ENCODE measurements around the gene SLC5A3. TPM values are rescaled to one million over a fixed set of nuclear protein-coding genes. Genes with fewer than 3 reads are reported as not detected.
A peak's percentile ranks its signal among the peaks of the same experiment; 100 is the strongest.

SLC5A3 gene
- polyA plus RNA-seq, 3 donors = 1.2 to 3.3 (median 1.6) TPM

DNA sequence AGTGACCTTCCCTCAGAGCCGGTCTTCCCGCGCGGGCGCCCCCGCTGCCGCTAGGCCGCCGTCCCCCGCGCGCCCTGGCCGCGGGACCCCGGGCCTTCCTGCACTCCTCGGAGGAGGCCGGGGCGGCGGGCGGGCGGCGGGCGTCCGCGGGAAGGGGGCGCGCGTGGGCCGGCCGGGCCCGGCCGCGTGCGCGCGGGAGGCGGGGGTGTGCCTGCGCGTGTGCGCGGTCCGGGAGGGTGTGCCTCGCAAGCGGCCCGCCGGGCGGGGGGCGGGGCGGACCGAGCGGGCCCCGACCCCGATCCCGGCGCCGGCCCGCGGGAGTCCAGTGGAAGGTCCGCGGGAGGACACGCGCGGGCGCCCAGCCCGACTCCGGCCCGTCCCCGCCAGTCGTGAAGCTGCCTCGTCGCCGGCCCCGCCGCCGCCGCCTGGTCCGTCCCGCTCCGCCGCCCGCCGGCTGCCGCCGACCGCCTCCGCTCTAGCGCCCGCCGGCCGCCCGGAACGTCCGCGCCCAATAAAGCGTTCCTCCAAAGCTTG lies 438 bp downstream of the SLC5A3 start:
- peaks cover 2 to 5% (median 3%) of the 10 kb centered on the region in 3 donors for H3K27me3 Mint-ChIP-seq (ENCODE audit: low read depth in 3 of 3)
- H3K9me3 Mint-ChIP-seq = peaks cover 0 to 1% (median 0%) of the 10 kb centered on the region in 7 donors
- intact Hi-C loops (cut with micrococcal nuclease) = loop anchor here (2.0 to 5.0 kb wide), 3 partner anchors 51 to 152 kb away; no protein-coding TSS in a partner anchor
- Histone ChIP-seq H3K27ac (ENCODE audit: low read depth in 1 of 2, low read length in 2 of 2) (peak overlapping the region; percentile 65 to 71), H4K20me1 (ENCODE audit: insufficient read depth, low read length) (peaks cover 43% of the 10 kb centered on the region), H3K4me3 (replicated peaks in 1 of 3; ENCODE audit: low read depth in 2 of 3, low read length in 3 of 3) (peak overlapping the region; percentile 70 to 99 (median 82)), H3K4me2 (replicated peaks; ENCODE audit: extremely low read depth, low read length, poor library complexity, severe bottlenecking) (peak overlapping the region; percentile 91), H2AFZ (ENCODE audit: insufficient read depth, low read depth, low read length, poor library complexity, severe bottlenecking) (peak overlapping the region; percentile 78), H3K4me1 (ENCODE audit: control insufficient read depth in 1 of 2, insufficient read depth in 2 of 2, low read length in 2 of 2) (peaks cover 25 to 35% of the 10 kb centered on the region in 2 donors), H3K79me2 (ENCODE audit: insufficient read depth, low read length) (peaks cover 30% of the 10 kb centered on the region), H3K9me3 (replicated peaks in 1 of 2; ENCODE audit: control insufficient read depth in 1 of 2, insufficient read depth in 1 of 2, low read length in 2 of 2) (no peaks in the 10 kb centered on the region), H3K27me3 (ENCODE audit: control insufficient read depth in 2 of 2, insufficient read depth in 2 of 2, low read length in 2 of 2) (no peaks in the 10 kb centered on the region), H3K9ac (ENCODE audit: insufficient read depth, low read length, poor library complexity, severe bottlenecking) (peak overlapping the region; percentile 76), H3K36me3 (replicated peaks in 1 of 2; ENCODE audit: control insufficient read depth in 1 of 2, insufficient read depth in 2 of 2, low read length in 2 of 2) (peaks cover 0 to 7% of the 10 kb centered on the region in 2 donors)
- H3K4me1 Mint-ChIP-seq = peaks cover 41% of the 10 kb centered on the region
- peak; percentile 9 to 30 (median 15) for DNase-seq
- TF ChIP-seq, protein P1, sequence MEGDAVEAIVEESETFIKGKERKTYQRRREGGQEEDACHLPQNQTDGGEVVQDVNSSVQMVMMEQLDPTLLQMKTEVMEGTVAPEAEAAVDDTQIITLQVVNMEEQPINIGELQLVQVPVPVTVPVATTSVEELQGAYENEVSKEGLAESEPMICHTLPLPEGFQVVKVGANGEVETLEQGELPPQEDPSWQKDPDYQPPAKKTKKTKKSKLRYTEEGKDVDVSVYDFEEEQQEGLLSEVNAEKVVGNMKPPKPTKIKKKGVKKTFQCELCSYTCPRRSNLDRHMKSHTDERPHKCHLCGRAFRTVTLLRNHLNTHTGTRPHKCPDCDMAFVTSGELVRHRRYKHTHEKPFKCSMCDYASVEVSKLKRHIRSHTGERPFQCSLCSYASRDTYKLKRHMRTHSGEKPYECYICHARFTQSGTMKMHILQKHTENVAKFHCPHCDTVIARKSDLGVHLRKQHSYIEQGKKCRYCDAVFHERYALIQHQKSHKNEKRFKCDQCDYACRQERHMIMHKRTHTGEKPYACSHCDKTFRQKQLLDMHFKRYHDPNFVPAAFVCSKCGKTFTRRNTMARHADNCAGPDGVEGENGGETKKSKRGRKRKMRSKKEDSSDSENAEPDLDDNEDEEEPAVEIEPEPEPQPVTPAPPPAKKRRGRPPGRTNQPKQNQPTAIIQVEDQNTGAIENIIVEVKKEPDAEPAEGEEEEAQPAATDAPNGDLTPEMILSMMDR (IDR thresholded peaks at IDR 0.05) = no peak
- under 1% methylated on average over 95 of the region's 95 CpGs for WGBS (ENCODE audit: insufficient coverage)
- H3K4me3 Mint-ChIP-seq = peak overlapping the region; percentile 92 to 96
- H3K36me3 Mint-ChIP-seq = peaks cover 19 to 21% of the 10 kb centered on the region in 2 donors
- peak overlapping the region in 6 of 7 donors; percentile 67 to 88 (median 85) for H3K27ac Mint-ChIP-seq

DNA sequence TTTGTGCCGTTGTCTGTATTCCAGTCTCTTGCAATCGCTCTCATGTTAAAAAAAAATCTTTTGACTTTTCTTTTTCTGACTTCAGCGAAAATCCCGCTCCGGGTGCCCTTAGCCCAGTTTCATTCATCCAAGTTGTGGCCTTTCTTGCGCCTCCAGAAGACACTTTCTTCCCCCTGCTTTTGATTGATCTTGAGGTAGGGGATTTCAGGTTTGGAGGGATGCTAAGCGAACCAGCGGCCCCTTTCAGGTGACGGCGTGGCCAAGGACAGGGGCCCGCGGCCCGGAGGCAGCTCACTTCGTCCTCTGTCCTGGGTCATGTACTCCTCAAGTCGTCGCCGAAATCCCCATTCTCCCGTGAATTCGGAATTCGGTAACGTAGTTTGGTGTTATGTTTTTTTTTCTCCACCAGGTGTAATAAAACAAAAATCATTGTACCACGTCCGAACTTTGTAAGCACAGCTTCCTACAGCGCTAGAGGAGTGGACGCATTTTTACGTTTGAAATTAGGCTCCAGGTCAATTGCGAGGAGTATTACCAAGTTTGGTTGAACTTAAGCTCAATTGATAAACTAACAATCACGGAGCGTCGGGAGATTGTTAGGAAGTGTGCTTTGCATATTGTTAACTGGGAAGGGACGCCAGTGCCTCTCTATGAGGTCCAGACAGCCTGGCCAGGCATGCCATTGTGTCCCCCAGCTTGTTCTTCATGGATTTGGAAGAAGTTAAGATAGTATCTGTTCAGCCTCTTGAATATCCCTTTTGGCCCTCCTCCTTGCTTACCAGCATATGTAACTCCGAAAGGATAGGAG lies 1.1 kb downstream of the SLC5A3 start:
- Histone ChIP-seq H3K4me2 (replicated peaks; ENCODE audit: extremely low read depth, low read length, poor library complexity, severe bottlenecking) (peak overlapping the region; percentile 91), H3K79me2 (ENCODE audit: insufficient read depth, low read length) (peaks cover 31% of the 10 kb centered on the region), H3K27ac (ENCODE audit: low read depth in 1 of 2, low read length in 2 of 2) (no peak overlapping the region), H4K20me1 (ENCODE audit: insufficient read depth, low read length) (peaks cover 43% of the 10 kb centered on the region), H3K9me3 (replicated peaks in 1 of 2; ENCODE audit: control insufficient read depth in 1 of 2, insufficient read depth in 1 of 2, low read length in 2 of 2) (no peaks in the 10 kb centered on the region), H3K4me3 (replicated peaks in 1 of 3; ENCODE audit: low read depth in 2 of 3, low read length in 3 of 3) (peak overlapping the region; percentile 50 to 82 (median 50)), H3K9ac (ENCODE audit: insufficient read depth, low read length, poor library complexity, severe bottlenecking) (peak overlapping the region; percentile 52), H2AFZ (ENCODE audit: insufficient read depth, low read depth, low read length, poor library complexity, severe bottlenecking) (peak overlapping the region; percentile 53), H3K36me3 (replicated peaks in 1 of 2; ENCODE audit: control insufficient read depth in 1 of 2, insufficient read depth in 2 of 2, low read length in 2 of 2) (peaks cover 0 to 7% of the 10 kb centered on the region in 2 donors), H3K27me3 (ENCODE audit: control insufficient read depth in 2 of 2, insufficient read depth in 2 of 2, low read length in 2 of 2) (no peaks in the 10 kb centered on the region), H3K4me1 (ENCODE audit: control insufficient read depth in 1 of 2, insufficient read depth in 2 of 2, low read length in 2 of 2) (peaks cover 25 to 35% of the 10 kb centered on the region in 2 donors)
- no peak for DNase-seq
- WGBS (ENCODE audit: insufficient coverage) = 55% methylated on average over 29 of the region's 32 CpGs
- Mint-ChIP-seq H3K36me3 (peaks cover 21 to 26% of the 10 kb centered on the region in 2 donors), H3K4me3 (peak overlapping the region; percentile 92 to 96), H3K4me1 (peaks cover 46% of the 10 kb centered on the region), H3K27me3 (ENCODE audit: low read depth in 3 of 3) (peaks cover 0 to 3% (median 3%) of the 10 kb centered on the region in 3 donors), H3K27ac (peak overlapping the region in 6 of 7 donors; percentile 63 to 87 (median 80)), H3K9me3 (peaks cover 0 to 1% (median 0%) of the 10 kb centered on the region in 7 donors)
- intact Hi-C loops (cut with micrococcal nuclease) = loop anchor here (5.0 kb wide), 3 partner anchors 128 to 152 kb away; no protein-coding TSS in a partner anchor
- TF ChIP-seq, protein P1 (IDR thresholded peaks at IDR 0.05) = no peak

Measured in CD14-positive monocyte (primary cell).